ENCODE data around the gene OTUB1.

The OTUB1 gene

DNA sequence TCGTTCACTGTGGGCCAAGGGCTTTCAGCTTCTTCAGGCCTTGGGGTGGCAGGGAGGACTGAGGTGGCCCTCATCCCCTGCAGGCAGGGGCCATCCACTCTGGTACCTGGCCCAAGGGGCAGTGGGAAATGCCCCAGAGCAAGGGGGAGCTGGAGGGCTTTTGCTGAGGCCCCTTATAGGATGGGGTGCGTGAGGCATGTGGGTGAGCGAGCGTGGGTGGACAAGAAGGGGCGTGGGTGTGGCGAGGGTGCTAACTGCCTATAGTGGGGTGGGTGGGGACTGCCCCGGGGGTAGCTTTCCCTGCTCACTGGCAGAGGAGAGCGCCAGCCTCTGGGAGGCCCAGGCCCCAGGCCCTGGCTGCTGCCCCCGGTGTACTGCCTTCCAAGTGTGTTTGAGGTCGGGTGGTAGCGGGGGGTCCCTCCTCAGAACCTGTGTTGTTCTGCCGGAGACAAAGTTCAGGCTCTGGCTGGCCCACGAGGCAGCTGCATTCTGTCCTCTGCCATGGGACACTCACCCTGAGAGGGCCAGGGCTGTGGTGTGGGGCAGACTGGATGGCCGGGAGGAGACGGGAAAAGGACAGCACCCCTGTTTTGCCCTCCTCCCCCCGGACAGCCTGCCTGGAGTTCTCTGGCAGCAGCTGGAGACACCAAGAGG, 52.9 kb downstream of the OTUB1 start:
- no peak for TF ChIP-seq EZH2phosphoT487 (conservative IDR thresholded peaks at IDR 0.05; ENCODE audit: low read length)
- TF ChIP-seq, protein P1, sequence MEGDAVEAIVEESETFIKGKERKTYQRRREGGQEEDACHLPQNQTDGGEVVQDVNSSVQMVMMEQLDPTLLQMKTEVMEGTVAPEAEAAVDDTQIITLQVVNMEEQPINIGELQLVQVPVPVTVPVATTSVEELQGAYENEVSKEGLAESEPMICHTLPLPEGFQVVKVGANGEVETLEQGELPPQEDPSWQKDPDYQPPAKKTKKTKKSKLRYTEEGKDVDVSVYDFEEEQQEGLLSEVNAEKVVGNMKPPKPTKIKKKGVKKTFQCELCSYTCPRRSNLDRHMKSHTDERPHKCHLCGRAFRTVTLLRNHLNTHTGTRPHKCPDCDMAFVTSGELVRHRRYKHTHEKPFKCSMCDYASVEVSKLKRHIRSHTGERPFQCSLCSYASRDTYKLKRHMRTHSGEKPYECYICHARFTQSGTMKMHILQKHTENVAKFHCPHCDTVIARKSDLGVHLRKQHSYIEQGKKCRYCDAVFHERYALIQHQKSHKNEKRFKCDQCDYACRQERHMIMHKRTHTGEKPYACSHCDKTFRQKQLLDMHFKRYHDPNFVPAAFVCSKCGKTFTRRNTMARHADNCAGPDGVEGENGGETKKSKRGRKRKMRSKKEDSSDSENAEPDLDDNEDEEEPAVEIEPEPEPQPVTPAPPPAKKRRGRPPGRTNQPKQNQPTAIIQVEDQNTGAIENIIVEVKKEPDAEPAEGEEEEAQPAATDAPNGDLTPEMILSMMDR (IDR thresholded peaks at IDR 0.05; ENCODE audit: insufficient read depth, low read length, poor library complexity, severe bottlenecking): no peak
- H3K9me3 ChIP-seq (ENCODE audit: insufficient read depth, low read length): no peaks in the 10 kb centered on the region
- H3K27ac ChIP-seq (ENCODE audit: low read depth, low read length): no peak overlapping the region
- H3K27me3 ChIP-seq (ENCODE audit: low read length): no peaks in the 10 kb centered on the region
- H3K4me3 ChIP-seq (ENCODE audit: insufficient read depth, low read length, poor library complexity, severe bottlenecking): no peak overlapping the region
- H3K9me2 ChIP-seq (replicated peaks; ENCODE audit: insufficient read depth, low read length): no peaks in the 10 kb centered on the region
- H3K9ac ChIP-seq (ENCODE audit: low read length): no peak overlapping the region
- no peaks in the 10 kb centered on the region for H3K79me2 ChIP-seq (ENCODE audit: insufficient read depth, low read length)
- H4K20me1 ChIP-seq (ENCODE audit: low read depth, low read length): no peaks in the 10 kb centered on the region
- H3K4me2 ChIP-seq (ENCODE audit: low read depth, low read length, poor library complexity, severe bottlenecking): no peak overlapping the region
- no peaks in the 10 kb centered on the region for H3F3A ChIP-seq (ENCODE audit: insufficient read depth)
- no peak overlapping the region for H2AFZ ChIP-seq (ENCODE audit: low read depth, low read length, severe bottlenecking)
- H3K36me3 ChIP-seq (ENCODE audit: low read length): no peaks in the 10 kb centered on the region

DNA sequence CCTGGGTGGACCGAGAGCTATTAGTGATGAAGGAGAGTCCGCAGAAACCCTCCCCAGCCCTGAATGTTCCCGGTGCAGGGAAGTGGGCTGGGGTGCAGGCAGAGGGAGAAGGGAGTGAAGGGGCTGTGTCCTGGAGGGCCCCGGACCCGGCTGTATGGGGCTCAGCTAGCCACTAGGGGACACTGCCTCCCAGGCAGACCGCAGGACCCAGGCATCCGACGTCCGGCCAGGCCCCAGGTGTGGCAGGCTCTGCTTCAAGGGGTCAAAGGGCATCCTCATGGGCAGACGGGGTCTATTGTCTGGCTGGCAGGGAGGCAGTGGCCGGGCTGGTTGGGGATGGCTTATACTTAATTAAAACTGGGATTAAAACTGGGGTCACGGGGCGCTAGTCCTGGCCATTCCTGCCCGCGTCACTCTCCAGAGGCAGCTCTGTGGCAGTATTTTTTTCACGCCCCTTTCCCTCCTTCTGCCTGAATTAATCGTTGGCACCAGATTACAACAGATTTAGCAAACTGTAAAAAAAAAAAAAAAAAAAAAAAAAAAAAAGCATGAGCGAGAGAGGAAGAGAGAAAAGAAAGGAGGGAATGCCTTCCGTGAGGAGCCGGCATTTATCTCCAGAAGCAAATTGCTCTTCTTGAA, 54.6 kb downstream of the OTUB1 start:
- Histone ChIP-seq H4K20me1 (ENCODE audit: low read depth, low read length) (no peaks in the 10 kb centered on the region), H3K27ac (ENCODE audit: low read depth, low read length) (no peak overlapping the region), H3K9me3 (ENCODE audit: insufficient read depth, low read length) (no peaks in the 10 kb centered on the region), H3K9me2 (replicated peaks; ENCODE audit: insufficient read depth, low read length) (no peaks in the 10 kb centered on the region), H3K36me3 (ENCODE audit: low read length) (no peaks in the 10 kb centered on the region), H3F3A (ENCODE audit: insufficient read depth) (no peaks in the 10 kb centered on the region), H3K4me2 (ENCODE audit: low read depth, low read length, poor library complexity, severe bottlenecking) (no peak overlapping the region), H3K79me2 (ENCODE audit: insufficient read depth, low read length) (no peaks in the 10 kb centered on the region), H3K27me3 (ENCODE audit: low read length) (no peaks in the 10 kb centered on the region), H3K4me3 (ENCODE audit: insufficient read depth, low read length, poor library complexity, severe bottlenecking) (no peak overlapping the region), H3K9ac (ENCODE audit: low read length) (no peak overlapping the region), H2AFZ (ENCODE audit: low read depth, low read length, severe bottlenecking) (no peak overlapping the region)
- no peak for TF ChIP-seq EZH2phosphoT487 (conservative IDR thresholded peaks at IDR 0.05; ENCODE audit: low read length)
- TF ChIP-seq, protein P1 (IDR thresholded peaks at IDR 0.05; ENCODE audit: insufficient read depth, low read length, poor library complexity, severe bottlenecking): no peak

DNA sequence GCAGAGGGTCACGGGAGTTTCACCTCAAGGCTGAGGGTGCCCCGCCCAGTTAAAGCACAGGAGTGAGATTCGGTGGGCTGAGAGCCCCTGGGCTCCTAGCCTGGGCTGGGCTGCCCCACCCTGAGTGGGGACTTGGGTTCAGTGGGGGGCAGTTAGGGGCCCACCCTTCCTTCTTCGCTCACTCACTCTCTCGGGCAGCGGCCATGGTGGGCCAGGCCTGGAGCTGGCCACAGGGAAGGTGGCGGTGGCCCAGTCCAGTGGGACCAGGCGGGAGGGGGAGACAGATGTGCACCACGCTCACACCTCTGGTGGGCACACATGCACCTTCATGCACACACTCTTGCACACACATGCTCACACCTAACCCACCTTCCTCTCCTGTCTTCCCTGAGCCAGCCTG, 55.6 kb downstream of the OTUB1 start:
- Histone ChIP-seq H3K4me2 (ENCODE audit: low read depth, low read length, poor library complexity, severe bottlenecking) (no peak overlapping the region), H2AFZ (ENCODE audit: low read depth, low read length, severe bottlenecking) (no peak overlapping the region), H3K9me2 (replicated peaks; ENCODE audit: insufficient read depth, low read length) (no peaks in the 10 kb centered on the region), H3K9ac (ENCODE audit: low read length) (no peak overlapping the region), H3K36me3 (ENCODE audit: low read length) (no peaks in the 10 kb centered on the region), H3K79me2 (ENCODE audit: insufficient read depth, low read length) (no peaks in the 10 kb centered on the region), H3K4me3 (ENCODE audit: insufficient read depth, low read length, poor library complexity, severe bottlenecking) (no peak overlapping the region), H3K27ac (ENCODE audit: low read depth, low read length) (no peak overlapping the region), H3K9me3 (ENCODE audit: insufficient read depth, low read length) (no peaks in the 10 kb centered on the region), H4K20me1 (ENCODE audit: low read depth, low read length) (no peaks in the 10 kb centered on the region), H3F3A (ENCODE audit: insufficient read depth) (no peaks in the 10 kb centered on the region), H3K27me3 (ENCODE audit: low read length) (no peaks in the 10 kb centered on the region)
- TF ChIP-seq, protein P1 (IDR thresholded peaks at IDR 0.05; ENCODE audit: insufficient read depth, low read length, poor library complexity, severe bottlenecking): no peak
- TF ChIP-seq EZH2phosphoT487 (conservative IDR thresholded peaks at IDR 0.05; ENCODE audit: low read length): no peak

Data from SU-DHL-6 (cell line).